ENCODE data around the gene SSC4D. TPM values are rescaled to one million over a fixed set of nuclear protein-coding genes. Genes with fewer than 3 reads are reported as not detected.
"Not testable (repeated sequence)": the region's sequence is repeated elsewhere in the genome, so short reads cannot be mapped to it uniquely, and the experiment has no call there.

SSC4D gene
- polyA plus RNA-seq, 3 donors, result 2.9 to 5.8 (median 4.7) TPM

- H3K27ac ChIP-seq (ENCODE audit: low read depth, low read length), result no peak overlapping the region
- 3 to 4% (median 3%) methylated on average over 74 to 99 of the region's 99 CpGs for WGBS, 3 donors
Measured at GRCh38 chr7:76393116-76394031, 16.1 kb downstream of the SSC4D start.

- 32 to 37% (median 36%) methylated on average over 12 of the region's 12 CpGs for WGBS, 3 donors
- H3K27ac ChIP-seq (ENCODE audit: low read depth, low read length), result no peak overlapping the region
Measured at GRCh38 chr7:76392531-76393115, 16.9 kb downstream of the SSC4D start.

- H3K27ac ChIP-seq (ENCODE audit: low read depth, low read length), result no peak overlapping the region
- 93 to 99% (median 96%) methylated on average over 12 to 13 of the region's 13 CpGs for WGBS, 3 donors
Measured at GRCh38 chr7:76390092-76390491, 19.4 kb downstream of the SSC4D start.

- 95 to 97% (median 96%) methylated on average over 6 of the region's 6 CpGs for WGBS, 3 donors
- H3K27ac ChIP-seq (ENCODE audit: low read depth, low read length), result not testable (repeated sequence)
Measured at GRCh38 chr7:76387789-76388188, 21.7 kb downstream of the SSC4D start.

- H3K27ac ChIP-seq (ENCODE audit: low read depth, low read length), result no peak overlapping the region
- 82 to 89% (median 83%) methylated on average over 11 of the region's 11 CpGs for WGBS, 3 donors
Measured at GRCh38 chr7:76386691-76387260, 22.7 kb downstream of the SSC4D start.

- no peak overlapping the region for H3K27ac ChIP-seq (ENCODE audit: low read depth, low read length)
- WGBS, 3 donors, result 77% methylated on average over 13 of the region's 13 CpGs
Measured at GRCh38 chr7:76383089-76383944, 26.2 kb downstream of the SSC4D start.

GRCh38 chr7:76381814-76382213 lies 27.7 kb downstream of the SSC4D start:
- 92 to 93% (median 92%) methylated on average over 7 of the region's 7 CpGs for WGBS, 3 donors
- no peak overlapping the region for H3K27ac ChIP-seq (ENCODE audit: low read depth, low read length)

GRCh38 chr7:76380623-76380966 lies 28.9 kb downstream of the SSC4D start:
- 63 to 68% (median 66%) methylated on average over 7 of the region's 7 CpGs for WGBS, 3 donors
- H3K27ac ChIP-seq (ENCODE audit: low read depth, low read length), result peak overlapping the region; percentile 76

GRCh38 chr7:76377186-76377918 lies 32.1 kb downstream of the SSC4D start:
- 66 to 77% (median 75%) methylated on average over 9 of the region's 9 CpGs for WGBS, 3 donors
- H3K27ac ChIP-seq (ENCODE audit: low read depth, low read length), result no peak overlapping the region

GRCh38 chr7:76375251-76375650 lies 34.2 kb downstream of the SSC4D start:
- no peak overlapping the region for H3K27ac ChIP-seq (ENCODE audit: low read depth, low read length)
- 74 to 84% (median 81%) methylated on average over 9 of the region's 9 CpGs for WGBS, 3 donors

- no peak overlapping the region for H3K27ac ChIP-seq (ENCODE audit: low read depth, low read length)
- 55 to 67% (median 58%) methylated on average over 9 of the region's 9 CpGs for WGBS, 3 donors
Measured at GRCh38 chr7:76372984-76373833, 36.3 kb downstream of the SSC4D start.

GRCh38 chr7:76371396-76371795 lies 38.1 kb downstream of the SSC4D start:
- H3K27ac ChIP-seq (ENCODE audit: low read depth, low read length), result no peak overlapping the region
- WGBS, 3 donors, result 99 to 100% (median 99%) methylated on average over 3 of the region's 3 CpGs

- 71 to 79% (median 76%) methylated on average over 6 of the region's 6 CpGs for WGBS, 3 donors
- H3K27ac ChIP-seq (ENCODE audit: low read depth, low read length), result no peak overlapping the region
Measured at GRCh38 chr7:76369018-76369417, 40.5 kb downstream of the SSC4D start.

GRCh38 chr7:76368190-76368589 lies 41.3 kb downstream of the SSC4D start:
- H3K27ac ChIP-seq (ENCODE audit: low read depth, low read length), result no peak overlapping the region
- 91 to 96% (median 95%) methylated on average over 8 of the region's 8 CpGs for WGBS, 3 donors

- H3K27ac ChIP-seq (ENCODE audit: low read depth, low read length), result peak overlapping the region; percentile 72
- WGBS, 3 donors, result 5 to 69% (median 8%) methylated on average over 4 of the region's 4 CpGs
Measured at GRCh38 chr7:76364198-76364584, 45.3 kb downstream of the SSC4D start.

GRCh38 chr7:76363754-76364153 lies 45.7 kb downstream of the SSC4D start:
- 62 to 93% (median 65%) methylated on average over 3 of the region's 3 CpGs for WGBS, 3 donors
- H3K27ac ChIP-seq (ENCODE audit: low read depth, low read length), result peak overlapping the region; percentile 63

- peak overlapping the region; percentile 90 for H3K27ac ChIP-seq (ENCODE audit: low read depth, low read length)
- 68 to 79% (median 72%) methylated on average over 17 of the region's 17 CpGs for WGBS, 3 donors
Measured at GRCh38 chr7:76359978-76360638, 49.4 kb downstream of the SSC4D start.

Data from adipose tissue (tissue), 3 donors.